Activated CD4-positive, alpha-beta T cell treated with anti-CD3 and anti-CD28 coated beads for 1 hour (primary cell): ENCODE results near the gene KMO.

Experiments
- DNase-seq: peaks from one replicate; pipeline ENCODE4 v3.0.0-alpha.2; 2020

Gene KMO

DNA sequence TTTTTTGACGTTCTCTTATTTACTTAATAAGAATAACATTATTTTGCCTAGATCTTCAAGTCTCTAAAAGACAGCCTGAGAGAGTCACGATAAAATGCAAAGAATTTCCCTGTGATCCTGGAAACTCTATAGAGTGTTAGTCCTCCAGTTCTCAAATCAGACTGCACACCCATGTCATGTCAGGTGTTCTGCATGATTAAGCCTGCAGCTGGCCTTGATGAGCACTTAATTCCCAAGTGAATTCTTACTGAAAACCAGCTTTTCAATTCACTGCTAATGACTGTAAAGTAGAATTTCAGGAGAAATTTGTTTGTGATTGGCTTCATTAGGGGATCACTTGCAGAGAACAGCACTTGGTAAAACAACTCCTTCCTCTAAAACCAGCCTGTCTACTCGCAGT lies 66.1 kb downstream of the KMO start:
- DNase-seq, result no peak

DNA sequence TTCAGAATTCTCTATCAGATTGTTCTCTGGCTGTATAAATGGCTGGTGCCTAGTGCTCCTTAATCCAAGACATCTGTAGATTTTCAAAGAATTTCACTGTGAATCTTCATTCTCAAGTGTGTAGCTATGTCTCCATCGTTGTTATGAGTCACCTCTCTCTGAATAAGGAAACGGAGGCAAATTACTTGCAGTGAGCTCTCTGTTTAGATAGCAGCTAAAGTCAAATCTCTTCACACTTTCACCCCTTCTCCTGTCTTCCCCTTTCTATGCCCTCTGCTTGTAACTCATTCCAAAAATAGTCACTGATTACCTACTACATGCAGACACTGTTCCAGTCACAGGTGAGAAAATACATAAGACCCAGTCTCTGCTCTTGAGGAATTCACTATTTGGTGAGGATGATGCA lies 68.3 kb downstream of the KMO start:
- DNase-seq, result no peak

DNA sequence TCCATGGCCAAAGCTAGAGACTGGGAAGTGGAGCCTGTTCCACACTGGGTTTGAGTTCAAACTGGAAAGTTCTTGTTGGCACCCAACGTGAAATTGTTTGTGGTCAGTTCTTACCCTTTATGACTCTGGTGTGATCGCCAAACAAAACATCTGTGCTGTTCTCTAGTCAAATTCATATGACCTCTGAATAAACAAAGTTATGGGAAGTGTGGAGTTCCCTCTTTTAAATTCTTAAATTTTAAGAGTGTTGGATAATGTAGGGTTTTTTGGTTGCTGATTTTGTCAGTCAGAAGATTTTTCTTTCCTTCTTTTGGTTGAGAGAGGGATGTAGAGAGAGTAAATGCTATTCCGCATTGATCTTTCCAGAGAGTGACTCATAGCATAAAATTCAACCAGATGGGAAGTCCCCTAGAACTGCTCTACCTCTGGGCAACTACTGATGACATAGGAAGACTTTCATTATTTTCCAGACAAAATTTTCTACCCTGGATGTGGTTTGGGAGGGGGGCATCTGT lies 71.6 kb downstream of the KMO start:
- DNase-seq, result no peak

DNA sequence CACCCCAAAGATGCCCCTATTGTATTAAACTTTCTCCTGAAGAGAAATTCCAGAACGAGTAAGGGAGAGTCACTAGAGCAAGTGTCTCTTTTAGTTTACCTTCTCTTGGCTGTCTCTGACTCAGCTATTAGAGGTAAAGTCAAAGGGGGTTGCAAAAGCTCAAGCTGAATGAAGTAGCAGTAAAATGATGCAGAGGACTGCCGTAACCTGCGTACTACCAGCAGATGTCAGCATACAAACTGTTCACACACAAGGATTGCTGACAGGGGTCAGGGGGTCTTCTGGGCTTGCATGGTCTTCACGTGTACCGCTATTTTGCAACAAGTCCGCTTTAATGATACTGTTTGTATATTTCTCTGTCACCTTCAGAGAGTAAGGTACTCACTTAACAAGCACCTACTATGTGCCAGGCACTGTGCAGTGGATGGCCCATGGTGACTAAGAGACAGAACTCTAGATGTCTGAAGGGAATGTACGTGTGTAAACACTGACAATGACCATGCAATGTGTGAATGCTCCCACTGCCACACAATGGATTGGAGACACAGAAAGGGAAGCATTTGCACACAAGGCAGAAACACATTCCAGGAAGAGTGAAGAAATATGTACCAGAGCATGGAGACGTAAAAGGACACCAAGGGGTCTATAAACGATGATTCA lies 73.1 kb downstream of the KMO start:
- DNase-seq, result no peak

DNA sequence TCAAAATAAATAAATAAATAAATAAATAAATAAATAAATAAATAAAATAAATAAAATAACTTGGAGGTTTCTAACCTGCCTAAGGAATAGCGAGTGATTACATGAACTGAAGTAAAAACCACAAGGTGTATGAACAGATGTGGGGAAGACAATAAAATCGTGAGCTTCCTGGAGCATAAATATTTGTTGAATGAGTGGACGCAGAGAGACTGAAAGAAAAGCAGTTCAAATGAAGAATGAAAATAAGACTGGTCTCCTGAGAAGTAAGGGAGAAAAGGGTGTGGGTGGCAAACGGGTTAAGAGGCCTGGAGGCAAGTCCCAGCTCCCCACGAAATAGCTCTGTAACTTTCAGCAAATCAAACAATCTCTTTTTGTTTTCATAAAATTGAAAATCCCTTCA lies 74.4 kb downstream of the KMO start:
- DNase-seq, result no peak

DNA sequence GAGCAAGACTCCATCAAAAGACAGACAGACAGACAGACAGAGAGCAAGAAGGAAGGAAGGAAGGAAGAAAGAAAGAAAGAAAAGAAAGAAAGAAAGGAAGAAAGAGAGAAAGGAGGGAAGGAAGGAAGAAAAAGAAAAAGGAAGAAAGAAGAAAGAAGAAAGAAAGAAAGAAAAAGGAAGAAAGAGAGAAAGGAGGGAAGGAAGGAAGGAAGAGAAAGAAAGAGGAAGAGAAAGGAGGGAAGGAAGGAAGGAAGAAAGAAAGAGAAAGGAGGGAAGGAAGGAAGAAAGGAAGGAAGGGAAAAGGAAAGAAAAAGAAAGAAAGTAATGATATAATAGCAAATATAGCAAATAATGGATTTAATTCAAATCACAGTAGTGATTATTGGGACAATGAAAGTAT lies 75.3 kb downstream of the KMO start:
- no peak for DNase-seq

DNA sequence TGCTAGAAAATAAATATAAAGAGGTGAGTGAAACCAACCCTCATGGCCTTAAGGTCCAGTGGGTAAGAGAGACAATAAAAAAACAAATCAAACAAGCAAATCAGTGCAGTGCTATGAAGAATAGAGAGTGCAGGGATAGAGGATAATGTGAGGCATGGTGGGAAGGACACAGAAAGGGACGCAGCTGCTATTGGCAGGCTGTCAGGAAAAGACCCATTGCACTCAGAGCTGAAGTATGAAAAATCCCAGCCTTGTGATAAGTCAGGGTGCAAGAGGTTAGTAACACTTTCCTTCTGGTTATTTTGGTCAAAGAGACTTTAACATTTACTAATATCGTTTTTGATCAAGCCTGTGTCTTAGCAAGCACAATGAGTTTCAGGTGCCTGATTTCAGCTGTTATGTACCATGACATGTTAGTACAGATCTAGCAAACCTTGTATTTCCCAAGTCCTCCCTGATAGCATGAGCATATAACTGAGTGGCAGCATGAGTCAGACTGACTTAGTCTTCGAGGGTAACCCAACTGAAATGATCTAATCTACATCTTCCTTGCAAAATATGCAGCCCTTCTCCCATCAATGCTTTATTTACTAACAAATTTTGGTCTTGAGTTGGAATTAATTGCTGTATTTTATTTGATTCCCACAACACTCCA lies 76.3 kb downstream of the KMO start:
- DNase-seq, result no peak

DNA sequence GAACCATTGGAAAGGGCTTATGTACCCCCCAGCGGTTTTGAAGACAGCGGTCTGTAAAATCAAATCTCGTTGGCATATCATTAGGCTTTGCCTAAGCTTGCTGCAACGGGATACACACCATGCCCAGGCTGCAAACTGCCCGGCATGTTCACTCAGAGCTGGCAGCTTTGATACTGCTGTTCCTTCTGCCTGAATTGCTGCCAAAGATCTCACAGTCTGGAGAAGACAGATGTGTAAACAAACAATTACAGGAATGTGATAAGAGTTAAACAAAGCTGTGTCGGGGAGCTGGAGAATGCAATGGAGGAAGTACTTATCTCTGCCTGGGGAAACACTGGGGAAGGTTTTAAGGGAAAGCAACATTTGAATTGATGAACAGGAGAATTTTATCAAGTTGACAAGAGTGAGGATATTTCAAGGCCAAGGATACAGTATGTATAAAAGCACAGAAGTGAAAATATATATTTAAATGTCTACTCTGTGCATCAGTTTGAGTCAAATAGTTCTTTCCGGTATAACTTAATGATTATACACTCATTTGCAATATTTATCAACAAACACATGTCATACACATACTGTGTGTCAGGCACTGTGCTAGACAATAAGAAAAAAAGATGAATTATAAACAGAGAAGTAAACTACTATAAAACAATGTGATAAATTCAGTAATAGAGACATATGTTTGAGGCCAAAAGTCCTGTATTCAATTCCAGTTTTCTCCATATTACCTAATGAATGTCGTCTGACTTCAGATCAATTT lies 78.1 kb downstream of the KMO start:
- DNase-seq, result no peak

DNA sequence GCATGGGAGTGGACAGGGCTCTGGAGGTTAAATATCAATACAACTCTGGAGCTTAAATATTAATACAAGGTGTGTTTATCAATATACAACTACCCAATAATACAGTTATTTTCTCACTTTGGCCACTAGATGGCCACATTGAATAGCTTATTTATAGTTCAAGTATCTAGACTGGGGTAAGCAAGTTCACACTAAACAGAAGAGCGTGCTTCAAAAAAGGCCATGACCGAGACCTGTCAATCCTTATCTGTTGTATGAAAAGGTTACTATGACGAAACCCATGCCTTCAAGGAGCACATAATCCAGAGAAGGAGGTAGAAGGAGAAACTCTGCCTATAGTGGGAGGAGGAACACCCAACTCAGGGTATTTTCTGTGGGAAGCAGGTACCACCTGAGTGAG lies 78.9 kb downstream of the KMO start:
- DNase-seq, result no peak

DNA sequence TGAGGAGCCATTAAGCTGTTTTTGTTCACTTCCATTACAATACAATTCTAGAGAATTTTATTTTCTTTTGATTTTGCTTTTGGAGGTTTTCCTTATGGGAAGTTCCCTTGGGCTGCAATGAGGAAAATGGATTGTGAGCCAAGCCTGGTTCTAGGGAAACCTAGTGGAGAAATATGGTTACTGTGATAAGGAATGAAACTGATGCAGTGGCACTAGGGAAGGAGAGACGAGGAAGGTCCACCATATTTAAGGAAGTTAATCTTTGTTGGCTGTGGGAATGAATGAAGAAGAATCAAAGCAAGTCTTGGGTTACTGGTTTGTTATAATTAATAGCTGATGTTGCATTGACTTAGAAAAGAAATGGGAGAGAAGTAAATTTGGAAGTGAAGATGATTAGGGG lies 79.6 kb downstream of the KMO start:
- no peak for DNase-seq

DNA sequence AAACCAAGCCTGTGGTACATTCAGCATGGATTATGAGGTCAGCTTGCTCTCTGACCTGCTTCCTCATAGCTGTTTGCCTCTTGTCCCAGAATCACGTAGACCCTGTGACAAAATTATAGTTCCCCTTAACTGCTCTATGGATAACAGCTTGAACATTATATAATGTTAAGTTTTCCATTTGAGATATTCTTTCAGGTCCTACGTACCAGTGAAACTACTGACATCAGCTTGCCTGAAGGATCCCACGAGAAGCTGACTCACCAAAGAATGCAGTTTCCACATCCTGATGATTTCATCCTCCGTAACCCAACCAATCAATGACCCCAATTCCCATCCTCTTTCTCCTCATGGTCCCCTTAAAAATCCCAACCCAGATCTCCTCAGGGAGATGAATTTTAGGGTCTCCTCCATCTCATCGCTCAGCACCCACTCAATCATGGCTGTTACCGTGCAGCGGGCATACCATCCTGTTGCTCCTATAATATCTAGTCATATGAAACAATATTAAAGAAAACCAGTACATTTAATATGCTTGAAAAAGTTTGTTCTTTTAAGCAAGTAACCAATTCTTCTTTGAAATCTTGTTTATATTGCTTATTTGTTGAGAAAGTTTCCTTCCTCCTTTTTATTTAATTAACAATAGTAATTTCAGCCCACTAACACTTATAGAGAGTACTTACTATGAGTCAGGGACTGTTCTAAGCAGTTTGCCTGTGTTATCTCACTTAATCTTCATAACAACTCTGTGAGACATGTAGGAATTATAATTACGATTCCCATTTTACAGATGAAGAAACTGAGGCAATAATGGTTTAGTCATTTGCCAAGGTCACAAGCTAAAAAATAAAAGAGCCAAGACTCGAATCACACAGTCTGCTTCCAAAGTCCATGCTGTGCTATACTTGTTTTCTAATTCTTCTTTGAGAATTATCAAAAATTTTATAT lies 80.6 kb downstream of the KMO start:
- DNase-seq, result no peak

DNA sequence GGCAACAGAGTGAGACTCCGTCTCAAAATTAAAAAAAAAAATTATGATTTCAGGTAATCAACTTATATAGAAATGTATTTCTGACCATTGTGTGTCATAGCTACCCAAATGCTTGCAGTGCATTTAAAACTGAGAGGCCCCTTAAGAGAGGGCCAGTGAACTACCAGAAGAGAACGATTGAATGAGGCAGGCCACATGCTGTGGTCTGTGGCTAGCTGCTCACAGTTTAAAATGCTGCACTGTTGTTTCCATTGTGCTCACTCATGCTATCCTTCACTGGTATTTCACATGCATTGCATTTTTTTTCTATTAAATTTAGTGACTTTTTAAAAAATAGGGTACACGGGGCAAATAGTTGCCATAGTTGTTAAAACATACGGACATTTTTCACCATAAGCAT lies 82.0 kb downstream of the KMO start:
- no peak for DNase-seq

DNA sequence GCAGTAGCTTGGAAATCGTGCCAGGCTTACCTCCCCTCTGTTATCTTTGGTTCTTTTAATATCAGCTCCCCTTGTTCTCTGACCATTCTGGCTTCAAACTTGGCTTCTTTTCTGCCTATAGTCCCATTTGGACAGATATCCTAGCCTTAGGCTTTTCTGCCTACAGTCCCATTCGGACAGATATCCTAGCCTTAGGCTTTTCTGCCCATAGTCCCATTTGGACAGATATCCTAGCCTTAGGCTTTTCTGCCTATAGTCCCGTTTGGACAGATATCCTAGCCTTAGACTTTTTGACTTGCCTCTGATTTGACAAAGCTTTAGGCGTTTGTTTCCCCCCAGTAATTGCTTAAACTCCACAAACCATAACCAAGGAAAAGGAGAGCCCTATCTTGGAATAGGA lies 82.4 kb downstream of the KMO start:
- DNase-seq, result no peak

DNA sequence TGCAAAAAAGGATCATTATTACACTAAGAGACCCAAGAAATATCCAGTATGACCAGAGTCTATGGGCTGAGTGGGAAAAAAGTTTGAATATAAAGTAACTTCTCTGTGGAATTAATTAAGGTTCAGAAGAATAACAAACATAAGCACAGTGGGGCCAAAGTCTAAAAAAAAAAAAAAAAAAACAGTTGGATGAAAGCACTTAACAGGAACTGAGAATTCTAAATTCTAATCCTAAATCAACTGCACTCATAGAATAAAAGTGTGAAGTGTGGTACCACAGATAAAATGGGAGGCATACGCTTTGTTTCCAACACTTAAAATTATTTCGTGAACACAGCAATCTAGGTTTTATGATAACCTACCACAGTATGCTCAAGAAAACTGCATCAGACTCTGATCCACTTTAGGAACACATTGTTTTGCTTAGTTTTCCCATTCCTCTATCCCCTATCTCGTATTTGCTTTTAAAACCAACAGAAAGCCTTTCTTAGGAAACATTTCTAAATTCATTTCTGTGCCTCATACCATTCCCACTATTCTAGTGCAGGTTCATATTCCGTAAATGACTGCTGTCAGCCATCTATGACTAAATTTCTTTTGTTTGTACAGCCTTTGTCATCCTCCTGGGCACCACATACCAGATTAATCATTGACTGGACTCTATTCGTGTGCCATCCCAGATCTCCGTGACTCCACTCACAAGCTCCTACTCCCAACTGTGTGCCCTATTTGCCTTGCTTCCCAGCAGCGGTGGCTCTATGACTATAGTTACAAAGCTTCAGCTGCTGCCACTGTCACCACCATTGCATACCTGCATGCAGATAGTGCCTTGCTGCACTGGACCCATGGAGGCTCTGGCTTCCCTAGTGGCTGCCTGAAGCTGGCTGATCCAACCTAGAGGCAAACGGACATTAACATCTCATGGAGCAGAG lies 83.1 kb downstream of the KMO start:
- DNase-seq, result no peak

DNA sequence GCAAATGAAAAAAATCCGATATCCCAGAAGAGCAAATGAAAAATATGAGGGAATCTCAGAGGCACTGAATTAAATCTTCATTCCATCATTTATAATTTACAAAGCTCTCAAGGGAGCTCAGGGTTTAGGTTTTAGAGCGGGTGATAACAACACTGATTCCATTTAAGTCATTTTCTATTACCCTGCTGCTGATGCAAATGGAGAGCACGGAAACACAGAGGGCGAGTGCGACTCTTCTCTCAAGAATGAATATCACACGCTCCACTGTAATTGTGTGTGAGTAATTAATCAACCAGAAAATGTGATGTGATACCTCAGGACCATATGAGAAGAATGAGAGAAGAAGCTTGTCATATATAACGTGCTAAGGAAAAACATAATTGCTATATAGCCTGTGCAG lies 85.2 kb downstream of the KMO start:
- no peak for DNase-seq

DNA sequence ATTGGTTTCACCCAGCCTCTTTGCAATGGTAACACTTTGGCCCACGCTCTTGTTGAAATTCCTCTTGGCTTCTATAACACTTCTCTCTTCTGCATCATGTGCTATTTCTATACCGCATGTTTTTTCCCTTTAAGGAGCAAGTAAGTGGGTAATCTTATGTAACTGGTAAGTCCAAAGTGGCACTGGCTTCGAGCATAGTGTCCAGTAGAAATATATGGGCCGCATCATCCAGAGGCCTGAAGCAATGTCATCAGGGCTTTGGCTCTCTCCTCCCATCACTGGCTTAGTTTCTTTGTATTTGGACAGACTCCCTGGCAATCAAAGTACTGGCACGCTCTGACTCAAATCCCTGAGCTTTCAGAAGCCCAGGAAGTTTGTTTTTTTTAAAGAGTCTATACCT lies 90.5 kb downstream of the KMO start:
- no peak for DNase-seq

DNA sequence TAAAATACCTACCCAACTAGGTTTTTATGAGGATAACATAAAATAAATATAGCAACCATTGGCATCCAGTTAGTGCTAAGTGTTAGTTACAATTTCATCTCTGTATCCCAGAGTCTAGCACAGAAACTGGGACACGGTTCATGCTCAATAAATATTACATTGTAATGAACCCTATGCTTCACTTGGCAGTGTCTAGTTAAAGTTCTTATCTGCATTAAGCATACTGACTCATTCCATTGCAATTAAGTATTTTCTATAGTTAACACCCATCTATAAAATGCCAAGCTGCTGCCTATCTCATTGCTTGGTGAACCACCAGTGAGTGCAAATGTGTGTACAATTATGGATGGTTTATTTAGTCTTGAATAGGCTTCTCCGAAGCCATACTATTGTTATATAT lies 92.8 kb downstream of the KMO start:
- no peak for DNase-seq

DNA sequence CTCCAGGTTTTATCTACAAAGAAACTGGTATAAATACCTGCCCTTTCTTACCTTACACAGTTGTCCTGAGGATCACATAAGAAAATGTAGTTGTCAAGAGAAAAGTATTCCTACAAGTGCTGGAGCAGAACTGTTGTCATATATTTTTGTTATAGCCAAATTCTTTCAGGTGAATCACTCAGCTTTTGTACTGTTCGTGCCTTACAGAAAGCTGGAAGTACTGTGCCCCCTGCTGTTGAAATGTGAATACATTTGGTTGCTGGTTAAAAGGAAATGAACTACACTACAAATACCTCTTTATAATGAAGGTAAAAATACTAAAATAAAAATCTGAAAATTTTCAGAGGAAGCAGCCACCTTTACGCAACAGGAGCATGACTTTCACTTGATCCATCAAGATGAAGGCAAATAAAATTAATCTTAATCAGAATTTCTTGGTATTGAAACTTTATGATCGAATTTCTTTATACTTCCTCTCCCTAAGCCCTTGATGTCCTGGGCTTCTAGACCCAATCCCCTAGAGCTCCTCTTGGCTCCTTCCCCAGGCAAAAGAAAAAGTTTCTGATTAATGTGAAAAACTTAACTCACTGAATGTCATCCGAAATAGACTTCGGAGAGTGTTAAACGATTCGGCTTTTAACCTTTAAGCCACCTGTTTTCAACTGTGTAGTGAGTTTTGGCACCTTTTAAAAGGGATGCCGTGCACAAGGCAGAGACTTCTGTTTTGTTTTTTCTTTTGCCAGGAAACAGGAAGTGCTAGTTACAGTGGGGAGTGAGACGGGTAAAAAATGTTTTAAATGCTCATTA lies 95.5 kb downstream of the KMO start:
- DNase-seq, result no peak

DNA sequence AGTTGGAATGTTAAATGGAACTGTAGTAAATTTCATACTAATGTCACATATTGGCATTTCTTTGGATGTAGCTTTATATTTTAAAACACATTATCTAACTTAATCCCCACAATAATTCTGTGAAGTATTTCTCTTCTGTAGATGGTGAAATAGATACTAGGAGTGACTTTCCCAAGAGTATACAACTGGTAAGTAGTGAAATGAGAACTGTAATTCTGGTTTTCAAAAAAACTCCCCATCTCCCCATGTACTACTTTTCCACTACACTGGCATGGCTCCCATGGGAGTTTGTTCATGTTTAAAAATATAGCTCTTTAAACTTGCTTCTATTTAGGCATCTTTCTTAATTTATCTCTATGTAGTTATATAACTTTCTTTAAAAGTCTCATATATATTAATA lies 97.8 kb downstream of the KMO start:
- no peak for DNase-seq

DNA sequence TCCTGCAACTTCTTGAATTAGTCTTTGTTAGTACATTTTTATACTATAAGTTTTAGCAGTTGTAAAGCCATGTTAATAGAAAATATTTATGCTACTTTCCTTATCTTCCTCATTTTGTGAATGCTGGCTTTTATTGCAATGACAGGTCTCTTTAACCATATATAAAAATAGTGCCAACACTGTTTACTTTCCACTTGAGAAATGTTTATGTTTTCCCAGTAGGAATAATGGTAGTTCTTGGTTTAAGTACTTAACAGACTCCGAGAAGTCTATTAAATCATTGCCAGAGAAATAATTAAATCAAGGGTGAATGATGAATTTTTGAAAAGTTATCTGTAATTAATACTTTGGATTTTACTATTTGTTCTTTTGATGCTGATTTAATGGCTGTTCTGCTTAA lies 98.3 kb downstream of the KMO start:
- DNase-seq, result no peak

DNA sequence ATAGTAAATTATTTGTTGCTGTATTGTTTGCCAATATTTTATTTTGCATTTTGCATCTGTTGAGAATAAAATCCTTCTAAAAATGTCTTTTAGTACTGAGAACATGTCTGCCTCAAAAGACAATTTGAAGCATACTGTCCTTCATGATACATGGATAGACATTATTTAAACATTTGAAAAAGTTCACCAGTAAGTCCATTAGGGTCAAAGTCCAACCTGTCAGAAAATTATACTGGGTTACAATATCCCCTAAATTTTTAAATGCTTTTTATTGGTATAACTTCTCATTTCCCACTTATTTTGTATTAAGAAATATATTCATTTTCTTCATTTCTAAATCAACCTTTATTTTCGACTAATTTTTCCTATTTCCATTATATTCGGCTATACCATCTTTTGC lies 98.7 kb downstream of the KMO start:
- DNase-seq, result no peak
